SU-DHL-6 (cell line): ENCODE results near the gene C2CD4C.

ENCODE experiments used
- H2AFZ ChIP-seq: fragments of 200-600 bp; sonication (generic); 2 replicates; pipeline ENCODE4 v1.6.1; 2014; ENCODE audit warnings: low read depth, mild to moderate bottlenecking, moderate library complexity, mixed read lengths, antibody characterized with exemption, low read length; ENCODE audit not compliant: severe bottlenecking
- H3F3A ChIP-seq: fragments of 200-600 bp; shearing (Covaris generic); 2 replicates; pipeline ENCODE4 v1.6.0; 2016; ENCODE audit warnings: antibody characterized with exemption, mild to moderate bottlenecking; ENCODE audit not compliant: insufficient read depth
- H3K27ac ChIP-seq: fragments of 200-600 bp; sonication (generic); 2 replicates; pipeline ENCODE4 v1.5.1; 2016; ENCODE audit warnings: low read depth, mild to moderate bottlenecking, low read length, moderate library complexity, mixed read lengths
- H3K27me3 ChIP-seq: fragments of 200-600 bp; sonication (generic), shearing (Covaris generic); 2 replicates; pipeline ENCODE4 v1.6.0; 2014; ENCODE audit warnings: mild to moderate bottlenecking, low read length
- H3K36me3 ChIP-seq: fragments of 200-600 bp; sonication (generic); 2 replicates; pipeline ENCODE4 v1.6.1; 2014; ENCODE audit warnings: mild to moderate bottlenecking, low read length, mixed read lengths
- H3K4me2 ChIP-seq: fragments of 300-600, 200-600 bp; shearing (Covaris generic), sonication (generic); 2 replicates; pipeline ENCODE4 v1.6.0; 2014; ENCODE audit warnings: low read length, low read depth, mild to moderate bottlenecking; ENCODE audit not compliant: poor library complexity, severe bottlenecking
- H3K4me3 ChIP-seq: fragments of 200-600 bp; sonication (generic); 2 replicates; pipeline ENCODE4 v1.5.1; 2014; ENCODE audit warnings: antibody characterized with exemption, low read length, mild to moderate bottlenecking, mixed read lengths; ENCODE audit not compliant: insufficient read depth, poor library complexity, severe bottlenecking
- H3K79me2 ChIP-seq: fragments of 200-600 bp; sonication (generic); 2 replicates; pipeline ENCODE4 v1.6.1; 2014; ENCODE audit warnings: mild to moderate bottlenecking, low read length, moderate library complexity; ENCODE audit not compliant: insufficient read depth
- H3K9ac ChIP-seq: fragments of 200-600 bp; sonication (generic); 2 replicates; pipeline ENCODE4 v1.7.0; 2014; ENCODE audit warnings: mild to moderate bottlenecking, low read length
- H3K9me2 ChIP-seq: fragments of 200-600 bp; sonication (generic); replicated peaks from 2 replicates; pipeline ENCODE4 v1.6.1; 2014; ENCODE audit warnings: low read length; ENCODE audit not compliant: insufficient read depth
- H3K9me3 ChIP-seq: fragments of 200-600 bp; sonication (generic); 2 replicates; pipeline ENCODE4 v1.6.1; 2014; ENCODE audit warnings: low read length, mixed read lengths; ENCODE audit not compliant: insufficient read depth
- H4K20me1 ChIP-seq: fragments of 200-600 bp; sonication (generic); 2 replicates; pipeline ENCODE4 v1.6.1; 2014; ENCODE audit warnings: low read depth, mild to moderate bottlenecking, antibody characterized with exemption, low read length, moderate library complexity, mixed read lengths
- EZH2phosphoT487 ChIP-seq: fragments of 200-600 bp; sonication (generic), shearing (Covaris generic); conservative IDR thresholded peaks from 2 replicates; pipeline ENCODE4 v1.6.1; 2018; ENCODE audit warnings: mild to moderate bottlenecking, antibody characterized with exemption, low read length, moderate library complexity, mixed read lengths
- TF ChIP-seq, protein P1 (sequence below): fragments of 200-600 bp; sonication (generic); IDR thresholded peaks from one replicate; pipeline ENCODE4 v1.5.1; 2017; ENCODE audit warnings: antibody characterized with exemption, mild to moderate bottlenecking, low read length, moderate library complexity; ENCODE audit not compliant: insufficient read depth, poor library complexity, severe bottlenecking

C2CD4C gene

DNA sequence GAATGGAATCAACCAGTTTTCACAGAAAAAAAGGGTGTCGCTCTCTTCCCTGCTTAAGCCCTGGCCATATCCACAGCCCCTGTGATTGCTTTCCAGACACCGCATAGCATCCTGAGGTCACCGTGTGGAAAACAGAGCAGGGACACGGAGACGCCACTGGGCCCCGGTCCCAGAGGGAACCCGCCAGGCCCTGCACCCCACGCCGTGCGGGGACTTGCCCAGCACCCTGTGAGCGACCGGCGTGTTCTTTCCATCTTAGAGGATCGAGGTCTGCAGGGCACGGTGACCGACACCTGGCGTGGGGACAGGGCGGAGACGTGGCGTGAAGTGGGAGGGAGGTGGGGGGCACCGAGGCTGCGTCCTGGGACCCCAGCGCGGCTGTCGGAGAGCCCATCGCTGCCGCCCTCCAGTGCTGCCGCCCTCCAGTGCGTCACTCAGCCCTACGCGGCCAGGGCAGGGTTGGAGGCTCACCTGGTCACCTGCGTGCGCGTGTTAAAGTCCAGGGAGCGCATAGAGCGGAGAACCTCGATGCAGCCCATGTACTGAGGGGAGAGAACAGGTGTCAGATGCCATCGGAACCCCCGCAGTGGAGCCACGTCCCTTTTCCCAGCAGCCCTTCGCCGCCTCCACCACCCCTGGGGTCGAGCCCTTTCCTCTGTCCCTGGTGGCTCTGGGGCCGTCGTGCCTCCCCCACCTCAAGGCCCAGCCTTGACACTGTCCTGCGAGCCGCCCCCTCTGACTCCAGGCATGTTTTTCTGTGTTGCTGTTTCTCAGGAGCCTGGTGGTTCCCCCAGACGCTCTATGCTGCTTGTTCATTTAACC, 31.7 kb upstream of the C2CD4C start:
- TF ChIP-seq EZH2phosphoT487, result no peak
- TF ChIP-seq, protein P1, sequence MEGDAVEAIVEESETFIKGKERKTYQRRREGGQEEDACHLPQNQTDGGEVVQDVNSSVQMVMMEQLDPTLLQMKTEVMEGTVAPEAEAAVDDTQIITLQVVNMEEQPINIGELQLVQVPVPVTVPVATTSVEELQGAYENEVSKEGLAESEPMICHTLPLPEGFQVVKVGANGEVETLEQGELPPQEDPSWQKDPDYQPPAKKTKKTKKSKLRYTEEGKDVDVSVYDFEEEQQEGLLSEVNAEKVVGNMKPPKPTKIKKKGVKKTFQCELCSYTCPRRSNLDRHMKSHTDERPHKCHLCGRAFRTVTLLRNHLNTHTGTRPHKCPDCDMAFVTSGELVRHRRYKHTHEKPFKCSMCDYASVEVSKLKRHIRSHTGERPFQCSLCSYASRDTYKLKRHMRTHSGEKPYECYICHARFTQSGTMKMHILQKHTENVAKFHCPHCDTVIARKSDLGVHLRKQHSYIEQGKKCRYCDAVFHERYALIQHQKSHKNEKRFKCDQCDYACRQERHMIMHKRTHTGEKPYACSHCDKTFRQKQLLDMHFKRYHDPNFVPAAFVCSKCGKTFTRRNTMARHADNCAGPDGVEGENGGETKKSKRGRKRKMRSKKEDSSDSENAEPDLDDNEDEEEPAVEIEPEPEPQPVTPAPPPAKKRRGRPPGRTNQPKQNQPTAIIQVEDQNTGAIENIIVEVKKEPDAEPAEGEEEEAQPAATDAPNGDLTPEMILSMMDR, result no peak
- H3F3A ChIP-seq, result no peaks in the 10 kb centered on the region
- no peaks in the 10 kb centered on the region for H3K9me3 ChIP-seq
- no peaks in the 10 kb centered on the region for H3K9me2 ChIP-seq
- H3K9ac ChIP-seq, result no peak overlapping the region
- H3K27me3 ChIP-seq, result no peaks in the 10 kb centered on the region
- no peak overlapping the region for H3K4me3 ChIP-seq
- H3K4me2 ChIP-seq, result no peak overlapping the region
- no peaks in the 10 kb centered on the region for H4K20me1 ChIP-seq
- H3K79me2 ChIP-seq, result no peaks in the 10 kb centered on the region
- no peak overlapping the region for H3K27ac ChIP-seq
- no peak overlapping the region for H2AFZ ChIP-seq
- no peaks in the 10 kb centered on the region for H3K36me3 ChIP-seq

DNA sequence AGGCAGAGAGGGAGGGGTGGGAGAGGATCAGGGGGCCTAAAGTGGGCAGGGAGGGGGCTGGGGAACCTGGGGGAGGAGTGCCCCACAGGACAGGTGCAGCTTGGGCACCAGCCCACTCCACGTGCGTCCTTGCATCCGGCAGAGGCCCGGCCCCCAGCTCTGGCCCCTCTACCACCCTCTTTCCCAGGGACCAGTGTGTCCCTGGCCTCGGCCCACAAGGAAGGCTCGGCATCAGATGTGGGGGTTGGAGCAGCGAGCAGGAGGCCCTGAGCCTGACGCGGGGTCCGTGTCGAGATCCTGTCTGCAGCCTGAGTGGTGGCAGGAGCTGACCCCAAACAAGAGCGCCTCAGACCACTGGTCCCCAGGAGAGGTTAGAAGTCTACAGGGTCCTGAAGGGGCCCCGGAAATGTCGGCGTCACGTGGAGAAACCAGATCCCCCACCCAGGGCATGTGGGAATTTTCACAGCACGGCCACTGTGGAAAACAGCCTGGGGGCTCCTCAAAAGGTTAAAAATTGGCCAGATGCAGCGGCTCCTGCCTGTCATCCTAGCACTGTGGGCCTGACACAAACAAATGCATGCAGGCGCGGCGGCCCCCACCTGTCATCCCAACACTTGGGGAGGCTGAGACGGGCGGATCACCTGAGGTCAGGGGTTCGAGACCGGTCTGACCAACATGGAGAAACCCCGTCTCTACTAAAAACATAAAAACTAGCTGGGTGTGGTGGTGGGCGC, 30.4 kb upstream of the C2CD4C start:
- no peak overlapping the region for H3K27ac ChIP-seq
- H3K36me3 ChIP-seq, result no peaks in the 10 kb centered on the region
- H3F3A ChIP-seq, result no peaks in the 10 kb centered on the region
- H4K20me1 ChIP-seq, result no peaks in the 10 kb centered on the region
- H3K79me2 ChIP-seq, result no peaks in the 10 kb centered on the region
- H3K4me3 ChIP-seq, result no peak overlapping the region
- TF ChIP-seq, protein P1, result no peak
- no peak for TF ChIP-seq EZH2phosphoT487
- no peak overlapping the region for H2AFZ ChIP-seq
- no peak overlapping the region for H3K4me2 ChIP-seq
- no peaks in the 10 kb centered on the region for H3K9me3 ChIP-seq
- H3K9me2 ChIP-seq, result no peaks in the 10 kb centered on the region
- no peak overlapping the region for H3K9ac ChIP-seq
- no peaks in the 10 kb centered on the region for H3K27me3 ChIP-seq

DNA sequence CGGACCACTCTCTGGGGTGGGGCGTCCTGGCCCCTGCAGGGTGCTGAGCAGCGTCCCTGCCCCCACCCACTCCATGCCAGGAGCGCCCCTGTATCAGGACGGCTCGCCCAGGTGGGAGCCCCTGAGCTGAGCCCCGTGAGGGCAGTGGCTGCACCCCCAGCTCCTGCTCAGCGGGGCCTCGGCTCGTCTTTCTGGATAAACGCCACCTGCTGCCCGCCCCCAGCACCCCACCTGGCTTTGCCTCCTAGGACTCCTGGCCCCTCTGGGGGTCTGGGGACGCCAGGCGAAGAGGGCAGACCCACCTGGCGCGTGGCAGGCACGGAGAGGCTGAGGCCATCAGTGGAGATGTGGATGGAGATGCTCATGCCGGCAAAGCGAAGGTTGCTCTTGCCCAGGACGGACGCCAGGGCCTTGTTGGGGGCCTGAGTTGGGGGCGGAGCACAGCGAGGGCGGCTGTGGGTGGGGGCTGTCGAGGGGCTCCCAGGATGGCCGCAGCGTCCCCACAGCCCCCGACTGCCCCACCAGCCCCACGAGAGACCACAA, 29.5 kb upstream of the C2CD4C start:
- Histone ChIP-seq H3F3A (no peaks in the 10 kb centered on the region), H3K4me3 (no peak overlapping the region), H3K9ac (no peak overlapping the region), H3K27ac (no peak overlapping the region), H4K20me1 (no peaks in the 10 kb centered on the region), H2AFZ (no peak overlapping the region), H3K36me3 (no peaks in the 10 kb centered on the region), H3K9me3 (no peaks in the 10 kb centered on the region), H3K27me3 (no peaks in the 10 kb centered on the region), H3K4me2 (no peak overlapping the region), H3K79me2 (no peaks in the 10 kb centered on the region), H3K9me2 (no peaks in the 10 kb centered on the region)
- TF ChIP-seq EZH2phosphoT487, result no peak
- TF ChIP-seq, protein P1, result no peak
